Hematopoietic multipotent progenitor cell (in vitro differentiated cells): ENCODE measurements around the gene PLD1. TPM values are rescaled to one million over a fixed set of nuclear protein-coding genes. Genes with fewer than 3 reads are reported as not detected.
"Not testable (repeated sequence)": the region's sequence is repeated elsewhere in the genome, so short reads cannot be mapped to it uniquely, and the experiment has no call there.

Source experiments
- DNase-seq, 3 donors: peaks; one replicate each; pipeline ENCODE4 v3.0.0-alpha.2; 2011 to 2015; ENCODE audit warnings: low read depth in 2 of 3, low spot score in 2 of 3
- total RNA-seq: library from RNA; depleted of rRNA; stranded (reverse); fragments of >200 nt; gene quantifications from one replicate; pipeline ENCODE4 v1.2.3, GENCODE V29; 2012

PLD1 gene
- total RNA-seq, 1 donor, result 4.8 TPM

DNA sequence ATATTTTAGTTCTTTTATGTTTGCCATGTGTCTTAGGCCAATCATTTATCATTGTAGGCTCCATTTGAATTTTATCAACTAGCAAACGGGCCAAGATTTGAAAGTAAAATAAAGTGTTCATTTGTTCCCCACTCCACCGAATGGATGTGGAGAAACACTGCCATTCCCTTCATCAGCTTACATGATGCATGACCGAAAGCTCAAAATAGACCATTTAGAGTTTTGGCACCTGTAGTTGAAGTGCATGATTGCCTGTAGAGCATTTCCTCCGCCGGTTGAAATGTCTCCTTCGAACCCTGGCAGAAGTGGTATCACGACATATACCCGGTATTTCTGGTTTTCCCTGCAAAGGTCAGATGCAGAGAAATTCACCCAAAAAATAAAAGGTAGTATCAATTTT lies 165.6 kb downstream of the PLD1 start:
- no peak for DNase-seq

GRCh38 chr3:171643681-171644080 lies 166.6 kb downstream of the PLD1 start:
- no peak for DNase-seq

- DNase-seq, result no peak
These were observed 167.2 kb downstream of the PLD1 start for GRCh38 chr3:171643033-171643432.

DNA sequence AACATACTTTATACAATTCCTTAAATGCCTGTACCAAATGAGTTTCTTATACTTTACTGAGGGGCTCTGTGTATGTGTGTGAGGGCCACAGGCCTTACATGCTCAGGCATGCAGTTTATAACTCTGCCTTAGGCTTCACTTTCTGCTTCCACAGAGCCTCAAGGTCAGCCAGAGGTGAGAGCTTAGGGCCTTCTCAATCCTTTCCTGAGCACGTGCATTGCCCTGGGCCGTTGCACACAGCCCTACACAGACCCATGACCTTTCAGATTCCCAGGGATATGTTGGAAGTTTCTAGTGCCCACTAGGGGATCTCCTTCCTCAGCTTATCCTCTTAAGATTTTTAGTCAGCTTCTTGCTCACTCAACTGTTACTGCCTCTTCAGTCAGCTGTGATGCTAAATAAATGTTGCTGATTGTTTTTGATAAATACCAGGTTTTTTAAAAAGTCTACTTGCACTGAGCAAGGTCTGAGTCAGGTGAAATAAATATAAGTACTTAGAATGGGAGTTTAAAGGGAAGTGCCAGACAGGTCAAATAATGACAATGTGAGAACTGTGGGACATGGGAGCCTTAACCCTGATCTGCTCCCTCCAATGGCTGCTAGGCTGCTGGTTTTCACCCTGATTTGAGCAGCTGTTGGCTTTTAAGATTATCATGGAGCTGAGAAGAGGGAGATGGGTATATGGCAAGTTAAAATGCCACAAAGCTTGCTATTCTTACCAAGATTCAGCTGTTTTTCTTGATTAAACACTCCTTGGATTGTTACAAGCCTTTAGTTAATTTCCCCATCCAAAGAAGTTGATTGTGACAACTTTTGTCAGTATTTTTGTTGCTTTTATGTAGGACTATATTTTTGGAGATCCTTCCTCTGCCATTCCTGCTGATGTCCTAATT lies 169.5 kb downstream of the PLD1 start:
- DNase-seq, result no peak

DNA sequence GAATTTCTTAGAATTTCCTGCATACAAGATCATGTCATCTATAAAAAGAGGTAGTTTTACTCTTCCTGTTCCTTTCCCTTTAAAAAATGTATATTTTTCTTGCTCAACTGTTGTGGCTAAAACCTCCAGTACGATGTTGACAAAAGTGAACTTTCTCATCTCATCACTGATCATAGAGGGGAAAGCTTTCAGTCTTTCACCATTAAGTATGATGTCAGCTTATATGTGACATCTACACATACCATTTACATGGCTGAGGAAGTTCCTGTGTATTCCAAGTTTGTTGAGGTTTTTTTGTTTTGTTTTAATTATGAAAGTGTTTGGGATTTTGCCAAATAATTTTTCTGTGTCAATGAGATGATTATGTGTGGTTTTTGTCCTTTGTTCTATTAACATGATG lies 173.6 kb downstream of the PLD1 start:
- DNase-seq, result no peak

DNA sequence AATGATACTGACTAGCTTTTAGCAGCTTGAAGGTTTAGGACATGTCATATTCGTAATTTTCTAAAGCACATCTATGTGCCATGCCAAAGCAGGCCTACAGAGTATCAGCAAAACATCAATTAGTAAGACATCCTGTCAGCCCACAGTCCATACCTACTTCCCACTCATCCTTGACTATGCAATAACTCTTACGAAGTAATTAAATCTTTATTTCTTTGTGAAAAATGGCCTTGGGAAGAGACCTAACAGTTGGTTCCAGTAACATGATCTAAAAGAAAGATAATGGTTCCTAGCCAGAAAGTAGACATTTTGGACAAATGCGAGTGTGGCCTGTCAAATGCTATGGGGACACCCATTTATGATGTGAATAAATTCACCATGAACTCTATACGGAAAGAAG lies 177.5 kb downstream of the PLD1 start:
- no peak for DNase-seq

DNA sequence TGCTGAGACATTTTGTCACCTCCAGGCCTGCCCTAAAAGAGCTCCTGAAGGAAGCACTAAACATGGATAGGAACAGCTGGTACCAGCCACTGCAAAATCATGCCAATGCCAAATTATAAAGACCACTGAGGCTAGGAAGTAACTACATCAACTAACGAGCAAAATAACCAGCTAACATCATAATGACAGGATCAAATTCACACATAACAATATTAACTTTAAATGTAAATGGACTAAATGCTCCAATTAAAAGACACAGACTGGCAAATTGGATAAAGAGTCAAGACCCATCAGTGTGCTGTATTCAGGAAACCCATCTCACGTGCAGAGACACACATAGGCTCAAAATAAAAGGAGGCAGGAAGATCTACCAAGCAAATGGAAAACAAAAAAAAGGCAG lies 183.5 kb downstream of the PLD1 start:
- DNase-seq, result not testable (repeated sequence)

GRCh38 chr3:171622126-171622525 lies 188.2 kb downstream of the PLD1 start:
- DNase-seq, result no peak

- DNase-seq, result no peak
These were observed 189.4 kb downstream of the PLD1 start for GRCh38 chr3:171620825-171621434.

DNA sequence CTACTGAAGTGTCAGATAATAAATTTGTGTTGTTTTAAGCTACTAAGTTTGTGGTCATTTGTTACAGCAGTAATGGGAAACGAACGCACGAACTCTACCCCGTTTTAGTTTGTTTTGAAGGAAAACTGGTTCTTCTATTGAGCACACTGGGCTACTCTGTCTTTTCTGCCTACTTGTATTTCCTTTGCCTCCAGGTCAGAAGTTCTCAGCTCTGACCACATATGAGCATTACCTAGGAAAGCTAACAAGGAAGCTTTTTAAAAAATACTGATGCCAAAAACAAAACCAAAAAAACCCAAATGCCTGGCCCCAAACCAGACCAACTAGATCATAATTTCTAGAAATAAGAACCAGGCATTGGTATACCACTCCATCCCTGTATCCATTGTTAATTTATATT lies 193.5 kb downstream of the PLD1 start:
- no peak for DNase-seq

GRCh38 chr3:171615686-171616085 lies 194.6 kb downstream of the PLD1 start:
- no peak for DNase-seq

GRCh38 chr3:171615281-171615680 lies 195.0 kb downstream of the PLD1 start:
- no peak for DNase-seq

DNA sequence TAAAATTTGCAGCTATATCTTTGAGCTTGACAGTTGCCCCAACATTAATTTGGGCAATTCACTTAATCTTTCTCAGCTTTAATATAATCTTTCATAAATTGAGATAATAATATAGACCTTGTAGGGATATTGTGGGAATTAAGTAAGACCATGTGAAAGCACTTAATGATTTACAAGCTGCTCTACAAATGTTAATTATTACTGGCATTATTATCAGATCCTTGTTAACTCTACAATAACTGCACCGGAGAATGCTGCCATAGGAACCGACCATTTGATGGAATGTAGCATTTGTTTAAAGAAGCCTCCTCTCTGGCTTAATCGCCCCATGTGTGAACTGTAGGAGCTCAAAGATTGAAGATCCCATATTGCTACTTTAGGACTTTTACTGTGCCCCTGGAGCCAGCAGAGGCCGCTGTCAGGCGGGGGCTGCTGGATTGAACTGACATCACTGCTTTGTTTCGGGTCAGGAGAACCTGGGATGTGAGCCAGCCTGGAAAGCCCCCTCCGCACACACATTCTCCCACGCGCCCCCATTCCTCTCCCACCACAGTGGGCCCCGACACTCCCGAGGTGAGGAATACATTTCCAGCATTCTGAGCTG lies 195.9 kb downstream of the PLD1 start:
- DNase-seq, result peak in 2 of 3 donors; percentile 5 to 45

GRCh38 chr3:171607452-171607851 lies 202.8 kb downstream of the PLD1 start:
- DNase-seq, result no peak

DNA sequence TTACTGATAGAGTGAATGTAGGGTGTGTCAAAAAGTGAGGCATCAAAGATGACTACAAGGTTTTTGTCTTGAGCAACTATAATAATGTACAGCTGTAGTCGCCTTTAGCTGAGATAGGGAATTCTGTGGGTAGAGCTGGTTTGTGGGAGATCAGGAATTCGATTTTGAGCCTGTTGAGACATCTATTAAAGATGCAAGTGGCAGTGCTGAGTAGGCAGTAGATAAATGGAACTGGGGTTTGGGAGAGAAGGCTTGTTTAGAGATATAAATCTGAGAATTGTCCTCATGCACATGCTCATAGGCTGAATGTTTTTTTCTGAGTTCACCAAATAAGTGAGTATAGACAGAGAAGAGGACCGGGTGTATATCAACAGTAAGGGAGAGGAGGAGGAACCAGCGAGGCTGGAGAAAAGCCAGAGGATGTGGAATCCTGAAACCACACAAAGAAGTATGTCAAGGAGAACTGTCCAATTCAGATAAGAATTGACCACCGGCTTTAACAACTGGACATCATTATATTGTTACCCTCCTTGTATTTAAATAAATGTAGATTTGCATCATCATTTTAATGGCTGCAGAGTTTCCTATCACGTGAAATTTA lies 204.0 kb downstream of the PLD1 start:
- no peak for DNase-seq

GRCh38 chr3:171604370-171604769 lies 205.9 kb downstream of the PLD1 start:
- DNase-seq, result no peak

DNA sequence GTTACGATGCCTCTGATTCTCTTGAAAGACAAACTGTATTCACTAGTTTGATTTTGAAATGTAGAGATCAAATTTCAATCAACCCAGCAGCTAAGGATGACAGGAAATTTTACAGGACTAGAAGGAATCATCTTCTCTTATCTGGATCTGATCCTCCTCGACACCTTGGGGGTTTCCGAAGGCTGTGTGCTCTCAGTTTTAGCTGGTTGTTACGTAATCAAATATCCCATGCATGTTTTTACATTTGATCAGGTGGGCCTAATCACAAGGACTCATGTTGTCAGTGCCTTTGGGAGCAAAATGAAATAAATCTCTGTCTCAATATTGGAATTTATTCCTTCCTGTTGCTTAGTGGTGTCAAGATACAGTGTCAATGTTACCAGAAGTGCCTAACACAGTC lies 208.2 kb downstream of the PLD1 start:
- no peak for DNase-seq

DNA sequence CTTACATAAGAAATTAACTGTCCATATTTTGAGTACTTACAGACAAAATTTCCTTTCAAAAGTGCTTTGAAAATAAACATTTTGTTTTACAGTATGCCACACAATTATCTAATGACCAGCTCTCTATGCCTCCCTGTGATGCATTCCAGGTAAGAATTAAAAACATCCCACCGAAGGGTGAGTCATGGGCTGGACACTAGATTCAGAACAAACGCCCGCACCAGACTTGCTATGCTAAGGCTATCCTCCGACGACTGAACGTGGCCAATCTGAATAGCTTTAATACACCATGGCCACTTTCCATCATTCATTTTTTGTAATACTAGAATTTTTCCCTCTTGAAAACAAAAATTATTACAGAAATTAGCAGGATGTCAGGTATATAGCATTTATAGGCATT lies 210.3 kb downstream of the PLD1 start:
- no peak for DNase-seq

GRCh38 chr3:171598990-171599389 lies 211.3 kb downstream of the PLD1 start:
- no peak for DNase-seq

GRCh38 chr3:171592786-171593185 lies 217.5 kb downstream of the PLD1 start:
- DNase-seq, result no peak

DNA sequence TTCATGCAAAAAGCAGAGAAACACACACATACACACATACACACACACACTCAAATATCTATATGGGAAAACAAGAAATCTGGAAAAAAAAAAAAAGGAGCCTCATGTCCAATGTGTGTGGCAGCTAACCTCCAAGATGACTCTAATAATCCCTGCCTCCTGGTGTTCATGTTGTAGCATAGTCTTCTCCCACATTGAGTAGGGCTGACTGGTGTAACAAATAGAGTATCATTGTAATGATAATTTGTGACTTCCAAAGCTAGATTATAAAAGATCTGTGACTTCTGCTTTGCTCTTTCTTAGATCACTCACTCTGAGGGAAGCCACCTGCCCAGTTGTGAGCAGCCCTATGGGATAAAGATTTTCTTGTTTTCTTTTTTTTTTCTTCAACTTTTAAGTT lies 219.2 kb downstream of the PLD1 start:
- no peak for DNase-seq
